PFSK-1 (cell line): ENCODE measurements around the gene CCL22.

ENCODE experiments used
- FOXP2 ChIP-seq: optimal IDR thresholded peaks from 2 replicates; pipeline ENCODE3; 2011; ENCODE audit warnings: borderline replicate concordance, control low read depth, inconsistent platforms; ENCODE audit not compliant: insufficient read depth; ENCODE audit errors: extremely low read length, extremely low read depth
- POLR2AphosphoS5 ChIP-seq: IDR thresholded peaks from 2 replicates; pipeline ENCODE4 v1.6.1; 2012; ENCODE audit warnings: low read depth, mild to moderate bottlenecking, control low read depth, low read length, moderate library complexity
- SIN3A ChIP-seq: IDR thresholded peaks from 2 replicates; pipeline ENCODE4 v1.6.1; 2012; ENCODE audit warnings: mild to moderate bottlenecking, low read length, moderate library complexity, borderline replicate concordance; ENCODE audit not compliant: insufficient read depth
- TAF1 ChIP-seq: IDR thresholded peaks from 2 replicates; pipeline ENCODE4 v1.6.1; 2012; ENCODE audit warnings: low read length, control low read depth, borderline replicate concordance; ENCODE audit not compliant: insufficient read depth
- TF ChIP-seq, protein P1 (sequence below), 2 experiments: IDR thresholded peaks; 2 replicates each; pipeline versions ENCODE4 v1.6.1 to v1.8.0; 2011 to 2012; ENCODE audit warnings: low read depth in 2 of 2, low read length in 2 of 2, control low read depth in 1 of 2, inconsistent platforms in 1 of 2, mild to moderate bottlenecking in 1 of 2, moderate library complexity in 1 of 2; ENCODE audit not compliant: insufficient read depth in 1 of 2

DNA sequence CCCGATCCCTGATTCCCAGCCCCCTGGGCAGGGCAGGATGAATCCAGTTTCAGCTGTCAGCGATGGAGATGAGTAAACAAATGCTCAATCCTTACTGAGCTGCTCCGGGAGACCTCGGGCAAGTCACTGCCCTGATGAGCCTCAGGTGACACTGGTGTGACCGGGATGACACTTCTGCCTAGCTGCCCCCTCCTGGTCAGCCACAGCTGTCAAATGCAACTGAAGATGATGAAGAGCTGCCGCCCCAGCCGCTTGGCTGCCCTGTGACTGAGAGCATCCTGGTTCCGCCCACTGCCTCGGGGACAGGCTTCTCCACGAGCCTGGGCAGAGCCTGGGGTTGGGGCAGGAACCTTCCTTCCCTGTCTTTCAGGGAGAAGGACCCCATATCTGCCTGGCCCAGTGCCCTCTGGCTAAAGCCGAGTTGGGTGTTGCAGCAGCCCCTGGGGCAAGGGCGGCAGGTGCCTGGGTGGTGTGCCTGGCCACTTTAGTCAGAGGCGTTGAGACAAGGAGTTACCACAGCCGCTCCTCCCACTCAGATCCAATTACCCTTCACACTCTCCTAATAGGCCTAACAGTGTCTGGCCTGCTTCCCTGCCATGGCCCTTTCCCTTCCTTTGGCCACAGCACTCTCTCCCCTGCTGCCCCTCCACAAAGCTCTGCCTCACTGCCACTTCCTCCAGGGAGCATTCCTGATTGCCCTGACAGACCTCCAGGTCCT, 51.4 kb downstream of the CCL22 start:
- TF ChIP-seq POLR2AphosphoS5 = no peak
- TF ChIP-seq SIN3A = no peak
- TF ChIP-seq, protein P1, sequence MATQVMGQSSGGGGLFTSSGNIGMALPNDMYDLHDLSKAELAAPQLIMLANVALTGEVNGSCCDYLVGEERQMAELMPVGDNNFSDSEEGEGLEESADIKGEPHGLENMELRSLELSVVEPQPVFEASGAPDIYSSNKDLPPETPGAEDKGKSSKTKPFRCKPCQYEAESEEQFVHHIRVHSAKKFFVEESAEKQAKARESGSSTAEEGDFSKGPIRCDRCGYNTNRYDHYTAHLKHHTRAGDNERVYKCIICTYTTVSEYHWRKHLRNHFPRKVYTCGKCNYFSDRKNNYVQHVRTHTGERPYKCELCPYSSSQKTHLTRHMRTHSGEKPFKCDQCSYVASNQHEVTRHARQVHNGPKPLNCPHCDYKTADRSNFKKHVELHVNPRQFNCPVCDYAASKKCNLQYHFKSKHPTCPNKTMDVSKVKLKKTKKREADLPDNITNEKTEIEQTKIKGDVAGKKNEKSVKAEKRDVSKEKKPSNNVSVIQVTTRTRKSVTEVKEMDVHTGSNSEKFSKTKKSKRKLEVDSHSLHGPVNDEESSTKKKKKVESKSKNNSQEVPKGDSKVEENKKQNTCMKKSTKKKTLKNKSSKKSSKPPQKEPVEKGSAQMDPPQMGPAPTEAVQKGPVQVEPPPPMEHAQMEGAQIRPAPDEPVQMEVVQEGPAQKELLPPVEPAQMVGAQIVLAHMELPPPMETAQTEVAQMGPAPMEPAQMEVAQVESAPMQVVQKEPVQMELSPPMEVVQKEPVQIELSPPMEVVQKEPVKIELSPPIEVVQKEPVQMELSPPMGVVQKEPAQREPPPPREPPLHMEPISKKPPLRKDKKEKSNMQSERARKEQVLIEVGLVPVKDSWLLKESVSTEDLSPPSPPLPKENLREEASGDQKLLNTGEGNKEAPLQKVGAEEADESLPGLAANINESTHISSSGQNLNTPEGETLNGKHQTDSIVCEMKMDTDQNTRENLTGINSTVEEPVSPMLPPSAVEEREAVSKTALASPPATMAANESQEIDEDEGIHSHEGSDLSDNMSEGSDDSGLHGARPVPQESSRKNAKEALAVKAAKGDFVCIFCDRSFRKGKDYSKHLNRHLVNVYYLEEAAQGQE (IDR thresholded peaks at IDR 0.05; ENCODE audit: insufficient read depth in 1 of 2, low read depth in 2 of 2, low read length in 2 of 2) = no peak
- no peak for TF ChIP-seq TAF1
- no peak for TF ChIP-seq FOXP2
